HCT116 (cell line): ENCODE measurements around the gene STAP2. TPM values are rescaled to one million over a fixed set of nuclear protein-coding genes. Genes with fewer than 3 reads are reported as not detected.

Experiments used
- ATAC-seq: fragments of 200-7000 bp; cut with Tn5 transposase; 2 replicates; pipeline ENCODE4 v1.9.1; 2020; ENCODE audit warnings: mild to moderate bottlenecking, moderate library complexity
- BruUV-seq: library from RNA; stranded (reverse); fragments of 400-500 nt; replicated peaks from 2 replicates; lab custom pipeline; 2021; lab: Mats Ljungman, UMichigan
- CTCF ChIA-PET: fragments of 300-600 bp; sonication (Branson Sonifier 250); formaldehyde crosslinking; loops from one replicate; lab custom pipeline; 2021; ENCODE audit warnings: antibody characterized with exemption; lab: Charles Lee
- POLR2A ChIA-PET: fragments of 300-600, 350-600 bp; sonication (Branson Sonifier 250); formaldehyde crosslinking; loops from one replicate; lab custom pipeline; 2021; ENCODE audit warnings: antibody characterized with exemption; lab: Charles Lee
- RAD21 ChIA-PET, 2 experiments: fragments of 300-600 bp; sonication (Branson Sonifier 250); formaldehyde crosslinking; loops; one replicate each; lab custom pipeline; 2023; ENCODE audit warnings: low total read pairs in 2 of 2; ENCODE audit not compliant: uncharacterized antibody in 2 of 2, unreplicated experiment in 2 of 2, low non-redundant PET in 1 of 2; lab: Charles Lee
- DNase-seq: peaks from one replicate; pipeline ENCODE4 v3.0.0-alpha.2; 2010; ENCODE audit warnings: low read depth, low spot score
- H2AFZ ChIP-seq: fragments of 200-600 bp; shearing (Covaris generic), sonication (generic); 2 replicates; pipeline ENCODE4 v1.6.1; 2017; ENCODE audit warnings: low read depth, mixed run types, mixed read lengths, antibody characterized with exemption, low read length; ENCODE audit not compliant: poor library complexity, severe bottlenecking
- H3K27ac ChIP-seq: 2 replicates; pipeline ENCODE4 v1.5.1; 2012; ENCODE audit warnings: low read depth, low read length
- H3K27me3 ChIP-seq: fragments of 200-600 bp; sonication (generic); 2 replicates; pipeline ENCODE4 v1.6.1; 2016; ENCODE audit warnings: mixed run types, low read length, mixed read lengths; ENCODE audit not compliant: insufficient read depth
- H3K36me3 ChIP-seq, 2 experiments: fragments of 200-500 bp in 1 of 2; fragments of 200-600 bp in 1 of 2; sonication (Bioruptor generic) in 1 of 2; sonication (generic) in 1 of 2; 2 replicates each; pipeline versions ENCODE4 v1.5.1 to v1.6.1; 2014 to 2016; ENCODE audit warnings: low read length in 2 of 2, inconsistent platforms in 1 of 2, mixed read lengths in 1 of 2, mixed run types in 1 of 2; ENCODE audit not compliant: insufficient read depth in 2 of 2, control insufficient read depth in 1 of 2
- H3K4me1 ChIP-seq, 2 experiments: fragments of 200-600 bp in 1 of 2; sonication (generic) in 1 of 2; 2 replicates each; pipeline versions ENCODE4 v1.5.1 to v1.6.1; 2012 to 2017; ENCODE audit warnings: low read length in 2 of 2, inconsistent platforms in 1 of 2, mild to moderate bottlenecking in 1 of 2, mixed read lengths in 1 of 2, mixed run types in 1 of 2, moderate library complexity in 1 of 2; ENCODE audit not compliant: insufficient read depth in 2 of 2, control insufficient read depth in 1 of 2
- H3K4me2 ChIP-seq: fragments of 200-600 bp; sonication (generic); 2 replicates; pipeline ENCODE4 v1.6.1; 2017; ENCODE audit warnings: mixed run types, low read length, mixed read lengths
- H3K4me3 ChIP-seq, 2 experiments: fragments of 200-600 bp in 1 of 2; sonication (generic) in 1 of 2; replicated peaks in 1 of 2; 2 replicates each; pipeline ENCODE4 v1.5.1; 2011 to 2016; ENCODE audit warnings: low read length in 2 of 2, control low read depth in 1 of 2, low read depth in 1 of 2, mild to moderate bottlenecking in 1 of 2, mixed read lengths in 1 of 2, mixed run types in 1 of 2
- H3K79me2 ChIP-seq: fragments of 200-600 bp; sonication (generic); 2 replicates; pipeline ENCODE4 v1.6.1; 2017; ENCODE audit warnings: mild to moderate bottlenecking, mixed run types, low read length, moderate library complexity, mixed read lengths; ENCODE audit not compliant: insufficient read depth
- H3K9ac ChIP-seq: fragments of 200-600 bp; sonication (generic); 2 replicates; pipeline ENCODE4 v1.6.1; 2016; ENCODE audit warnings: low read length, mixed read lengths
- H3K9me2 ChIP-seq: fragments of 200-600 bp; sonication (generic), shearing (Covaris generic); 2 replicates; pipeline ENCODE4 v1.6.1; 2017; ENCODE audit warnings: mixed run types, mild to moderate bottlenecking, moderate library complexity; ENCODE audit not compliant: insufficient read depth
- H3K9me3 ChIP-seq, 2 experiments: fragments of 200-500 bp in 1 of 2; fragments of 200-600 bp in 1 of 2; sonication (Bioruptor generic) in 1 of 2; sonication (generic) in 1 of 2; 2 replicates each; pipeline ENCODE4 v1.6.1; 2014 to 2017; ENCODE audit warnings: low read length in 2 of 2, mixed read lengths in 2 of 2, inconsistent platforms in 1 of 2, low read depth in 1 of 2, mild to moderate bottlenecking in 1 of 2, mixed run types in 1 of 2, moderate library complexity in 1 of 2; ENCODE audit not compliant: control insufficient read depth in 1 of 2, insufficient read depth in 1 of 2
- H4K20me1 ChIP-seq: fragments of 200-600 bp; sonication (generic), shearing (Covaris generic); 2 replicates; pipeline ENCODE4 v1.6.1; 2017; ENCODE audit warnings: mixed run types, mild to moderate bottlenecking, moderate library complexity; ENCODE audit not compliant: insufficient read depth
- ATF3 ChIP-seq: IDR thresholded peaks from 2 replicates; pipeline ENCODE4 v1.6.1; 2012
- CBX3 ChIP-seq: IDR thresholded peaks from 2 replicates; pipeline ENCODE4 v1.6.1; 2012; ENCODE audit warnings: low read depth
- CEBPB ChIP-seq: IDR thresholded peaks from 2 replicates; pipeline ENCODE4 v1.6.1; 2012; ENCODE audit warnings: low read depth
- CTCF ChIP-seq, 3 experiments: fragments of 200-600 bp in 1 of 3; sonication (generic) in 1 of 3; IDR thresholded peaks in 2 of 3; conservative IDR thresholded peaks in 1 of 3; 2 replicates each; pipeline ENCODE4 v1.5.1; 2012 to 2017; ENCODE audit warnings: low read depth in 2 of 3, low read length in 2 of 3, antibody characterized with exemption in 1 of 3, borderline replicate concordance in 1 of 3, control low read depth in 1 of 3, mild to moderate bottlenecking in 1 of 3, mixed read lengths in 1 of 3, mixed run types in 1 of 3, moderate library complexity in 1 of 3; ENCODE audit not compliant: insufficient read depth in 1 of 3
- ELF1 ChIP-seq: IDR thresholded peaks from 2 replicates; pipeline ENCODE4 v1.6.1; 2012; ENCODE audit warnings: low read depth, borderline replicate concordance
- EZH2 ChIP-seq: fragments of 200-600 bp; sonication (generic); IDR thresholded peaks from 2 replicates; pipeline ENCODE4 v1.6.1; 2017; ENCODE audit warnings: antibody characterized with exemption, mixed run types
- EZH2phosphoT487 ChIP-seq: fragments of 200-600 bp; IDR thresholded peaks from 2 replicates; pipeline ENCODE4 v1.6.1; 2018; ENCODE audit warnings: antibody characterized with exemption, borderline replicate concordance
- JUND ChIP-seq: IDR thresholded peaks from 2 replicates; pipeline ENCODE4 v1.6.1; 2012
- POLR2A ChIP-seq: IDR thresholded peaks from 2 replicates; pipeline ENCODE4 v1.7.0; 2011; ENCODE audit warnings: borderline replicate concordance; ENCODE audit not compliant: insufficient read depth, insufficient read length; ENCODE audit errors: extremely low read depth
- POLR2AphosphoS5 ChIP-seq: IDR thresholded peaks from 2 replicates; pipeline ENCODE4 v1.6.1; 2011; ENCODE audit warnings: mild to moderate bottlenecking, low read depth, low read length, moderate library complexity
- SIN3A ChIP-seq: IDR thresholded peaks from 2 replicates; pipeline ENCODE4 v1.6.1; 2012; ENCODE audit warnings: low read depth
- SP1 ChIP-seq: IDR thresholded peaks from 2 replicates; pipeline ENCODE4 v1.6.1; 2012; ENCODE audit warnings: low read depth
- YY1 ChIP-seq: IDR thresholded peaks from 2 replicates; pipeline ENCODE4 v1.6.1; 2011; ENCODE audit warnings: low read length, low read depth, moderate library complexity, mild to moderate bottlenecking; ENCODE audit not compliant: insufficient replicate concordance; ENCODE audit errors: extremely low read depth
- ZFX ChIP-seq: fragments of 450-650 bp; IDR thresholded peaks from 2 replicates; pipeline ENCODE4 v1.6.1; 2017
- ZNF274 ChIP-seq: fragments of 200-500 bp; sonication (Bioruptor generic); IDR thresholded peaks from 2 replicates; pipeline ENCODE4 v1.6.1; 2014; ENCODE audit warnings: mild to moderate bottlenecking, low read depth, low read length, inconsistent platforms
- intact Hi-C: fragments of 100-400 bp; cut with micrococcal nuclease; formaldehyde crosslinking; loops from 2 replicates; pipeline ENCODE4 v1.10.0; 2022
- total RNA-seq: library from RNA; stranded (reverse); gene quantifications from one replicate; pipeline ENCODE4 v1.2.1, GENCODE V29; 2021; ENCODE audit not compliant: unreplicated experiment
- TF ChIP-seq, protein P1 (sequence below): IDR thresholded peaks from 2 replicates; pipeline ENCODE4 v1.6.1; 2011; ENCODE audit warnings: mild to moderate bottlenecking, low read length, moderate library complexity; ENCODE audit not compliant: insufficient replicate concordance; ENCODE audit errors: extremely low read depth
- TF ChIP-seq, protein P2 (sequence below): IDR thresholded peaks from 2 replicates; pipeline ENCODE4 v1.6.1; 2012; ENCODE audit warnings: low read depth

STAP2 gene
- total RNA-seq, 1 experiment from 2014 or later, result 2.1 TPM

DNA sequence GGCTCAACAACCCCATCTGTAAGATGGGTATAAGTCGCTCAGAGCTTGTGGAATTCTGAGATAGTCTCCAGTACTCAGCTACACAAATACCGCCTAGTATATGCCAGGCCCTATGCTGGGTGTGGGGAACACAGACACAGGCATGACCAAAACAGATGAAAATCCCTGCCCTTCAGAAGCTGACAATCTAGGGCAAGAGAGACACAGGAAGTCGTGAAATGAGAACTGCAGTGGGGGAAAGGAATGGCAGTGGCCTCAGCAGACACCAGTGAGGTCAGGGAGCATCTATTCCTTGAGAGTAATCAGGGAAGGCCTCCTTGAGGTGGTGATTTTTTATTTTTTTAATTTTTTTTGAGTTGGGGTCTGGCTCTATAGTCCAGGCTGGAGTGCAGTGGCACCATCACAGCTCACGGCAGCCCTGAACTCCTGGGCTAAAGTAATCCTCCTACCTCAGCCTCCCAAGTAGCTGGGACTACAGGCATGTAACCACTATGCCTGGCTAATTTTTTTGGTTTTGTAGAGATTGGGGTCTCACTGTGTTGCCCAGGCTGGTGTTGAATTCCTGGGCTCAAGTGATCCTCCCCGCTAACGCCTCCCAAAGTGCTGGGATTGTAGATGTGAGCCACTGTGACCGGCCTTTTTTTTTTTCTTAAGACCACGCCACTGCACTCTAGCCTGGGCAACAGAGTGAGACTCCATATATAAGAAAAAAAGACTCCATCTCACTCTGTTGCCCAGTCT is 39.6 kb downstream of the STAP2 start:
- TF ChIP-seq POLR2A (no peak), POLR2AphosphoS5 (no peak), SP1 (no peak), ZNF274 (no peak), CBX3 (no peak), CEBPB (no peak), EZH2 (no peak), YY1 (no peak), ELF1 (no peak), SIN3A (no peak), CTCF (IDR thresholded peaks at IDR 0.05 in 2 of 3, conservative IDR thresholded peaks at IDR 0.05 in 1 of 3; ENCODE audit: borderline replicate concordance in 1 of 3, insufficient read depth in 1 of 3, low read depth in 2 of 3, low read length in 2 of 3) (no peak), ZFX (no peak), EZH2phosphoT487 (no peak), ATF3 (no peak), JUND (no peak)
- TF ChIP-seq, protein P1, sequence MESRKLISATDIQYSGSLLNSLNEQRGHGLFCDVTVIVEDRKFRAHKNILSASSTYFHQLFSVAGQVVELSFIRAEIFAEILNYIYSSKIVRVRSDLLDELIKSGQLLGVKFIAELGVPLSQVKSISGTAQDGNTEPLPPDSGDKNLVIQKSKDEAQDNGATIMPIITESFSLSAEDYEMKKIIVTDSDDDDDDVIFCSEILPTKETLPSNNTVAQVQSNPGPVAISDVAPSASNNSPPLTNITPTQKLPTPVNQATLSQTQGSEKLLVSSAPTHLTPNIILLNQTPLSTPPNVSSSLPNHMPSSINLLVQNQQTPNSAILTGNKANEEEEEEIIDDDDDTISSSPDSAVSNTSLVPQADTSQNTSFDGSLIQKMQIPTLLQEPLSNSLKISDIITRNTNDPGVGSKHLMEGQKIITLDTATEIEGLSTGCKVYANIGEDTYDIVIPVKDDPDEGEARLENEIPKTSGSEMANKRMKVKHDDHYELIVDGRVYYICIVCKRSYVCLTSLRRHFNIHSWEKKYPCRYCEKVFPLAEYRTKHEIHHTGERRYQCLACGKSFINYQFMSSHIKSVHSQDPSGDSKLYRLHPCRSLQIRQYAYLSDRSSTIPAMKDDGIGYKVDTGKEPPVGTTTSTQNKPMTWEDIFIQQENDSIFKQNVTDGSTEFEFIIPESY, result no peak
- TF ChIP-seq, protein P2, sequence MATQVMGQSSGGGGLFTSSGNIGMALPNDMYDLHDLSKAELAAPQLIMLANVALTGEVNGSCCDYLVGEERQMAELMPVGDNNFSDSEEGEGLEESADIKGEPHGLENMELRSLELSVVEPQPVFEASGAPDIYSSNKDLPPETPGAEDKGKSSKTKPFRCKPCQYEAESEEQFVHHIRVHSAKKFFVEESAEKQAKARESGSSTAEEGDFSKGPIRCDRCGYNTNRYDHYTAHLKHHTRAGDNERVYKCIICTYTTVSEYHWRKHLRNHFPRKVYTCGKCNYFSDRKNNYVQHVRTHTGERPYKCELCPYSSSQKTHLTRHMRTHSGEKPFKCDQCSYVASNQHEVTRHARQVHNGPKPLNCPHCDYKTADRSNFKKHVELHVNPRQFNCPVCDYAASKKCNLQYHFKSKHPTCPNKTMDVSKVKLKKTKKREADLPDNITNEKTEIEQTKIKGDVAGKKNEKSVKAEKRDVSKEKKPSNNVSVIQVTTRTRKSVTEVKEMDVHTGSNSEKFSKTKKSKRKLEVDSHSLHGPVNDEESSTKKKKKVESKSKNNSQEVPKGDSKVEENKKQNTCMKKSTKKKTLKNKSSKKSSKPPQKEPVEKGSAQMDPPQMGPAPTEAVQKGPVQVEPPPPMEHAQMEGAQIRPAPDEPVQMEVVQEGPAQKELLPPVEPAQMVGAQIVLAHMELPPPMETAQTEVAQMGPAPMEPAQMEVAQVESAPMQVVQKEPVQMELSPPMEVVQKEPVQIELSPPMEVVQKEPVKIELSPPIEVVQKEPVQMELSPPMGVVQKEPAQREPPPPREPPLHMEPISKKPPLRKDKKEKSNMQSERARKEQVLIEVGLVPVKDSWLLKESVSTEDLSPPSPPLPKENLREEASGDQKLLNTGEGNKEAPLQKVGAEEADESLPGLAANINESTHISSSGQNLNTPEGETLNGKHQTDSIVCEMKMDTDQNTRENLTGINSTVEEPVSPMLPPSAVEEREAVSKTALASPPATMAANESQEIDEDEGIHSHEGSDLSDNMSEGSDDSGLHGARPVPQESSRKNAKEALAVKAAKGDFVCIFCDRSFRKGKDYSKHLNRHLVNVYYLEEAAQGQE, result no peak
- DNase-seq (no peak), ATAC-seq (no peak)
- RAD21 ChIA-PET, result no interaction called here
- CTCF ChIA-PET, result no interaction called here
- Histone ChIP-seq H3K27me3 (no peaks in the 10 kb centered on the region), H3K9me3 (no peaks in the 10 kb centered on the region), H4K20me1 (no peaks in the 10 kb centered on the region), H3K4me3 (no peak overlapping the region), H3K4me1 (peaks cover 0 to under 1% of the 10 kb centered on the region in 2 experiments; a peak in 1 of 4 replicates), H3K9me2 (no peaks in the 10 kb centered on the region), H3K79me2 (no peaks in the 10 kb centered on the region), H3K4me2 (no peak overlapping the region), H3K9ac (no peak overlapping the region), H3K36me3 (no peaks in the 10 kb centered on the region), H3K27ac (no peak overlapping the region), H2AFZ (no peak overlapping the region)
- POLR2A ChIA-PET, result no interaction called here
- intact Hi-C loops, result no loop called here
- no TSS peak for BruUV-seq
